ENCODE data around the gene RAB38.

RAB38 gene

DNA sequence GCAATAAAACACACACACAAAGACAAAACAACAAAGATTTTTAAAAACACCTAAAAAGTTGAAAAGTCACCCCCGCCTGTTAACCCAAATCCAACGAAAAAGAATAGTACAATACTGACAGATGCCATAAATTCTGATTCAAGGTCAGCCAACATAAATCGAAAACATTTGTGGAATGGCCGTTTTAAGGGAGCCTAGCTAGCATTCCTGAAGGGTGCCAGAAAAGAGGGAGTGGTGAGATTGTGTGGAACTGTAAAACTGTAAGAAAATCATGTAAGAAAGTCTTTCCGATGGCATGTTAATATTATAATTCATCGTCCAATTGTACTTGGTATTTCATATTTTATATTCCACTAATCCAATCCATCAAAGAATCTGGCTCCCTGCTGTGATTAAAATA is 75.1 kb downstream of the RAB38 start:
- DNase-seq = no peak
- 100% methylated on average over 4 of the region's 6 CpGs for WGBS (ENCODE audit: insufficient coverage)
- ChIA-PET POLR2A (no interaction called here), CTCF (no interaction called here)
- H3K27me3 ChIP-seq (replicated peaks in 2 of 5; ENCODE audit: control insufficient read depth in 4 of 5, insufficient read depth in 5 of 5, low read length in 4 of 5) = peaks cover 0 to 2% (median 0%) of the 10 kb centered on the region in 5 experiments
- H3K4me3 ChIP-seq (ENCODE audit: control insufficient read depth in 1 of 7, extremely low read depth in 1 of 7, insufficient read depth in 4 of 7, low read depth in 2 of 7, low read length in 6 of 7) = no peak overlapping the region
- H3K4me1 ChIP-seq (ENCODE audit: control extremely low read depth in 1 of 4, control insufficient read depth in 4 of 4, insufficient read depth in 4 of 4, low read length in 3 of 4) = no peaks in the 10 kb centered on the region
- H3K27ac ChIP-seq (ENCODE audit: insufficient read depth in 1 of 2, low read depth in 1 of 2, low read length in 2 of 2, poor library complexity in 1 of 2, severe bottlenecking in 2 of 2) = no peak overlapping the region
- H3K36me3 ChIP-seq (ENCODE audit: control insufficient read depth in 4 of 4, insufficient read depth in 4 of 4, low read length in 3 of 4) = no peaks in the 10 kb centered on the region
- no peaks in the 10 kb centered on the region for H3K9me3 ChIP-seq (ENCODE audit: control extremely low read depth in 1 of 5, control insufficient read depth in 4 of 5, insufficient read depth in 2 of 5, low read depth in 1 of 5, low read length in 4 of 5)

DNA sequence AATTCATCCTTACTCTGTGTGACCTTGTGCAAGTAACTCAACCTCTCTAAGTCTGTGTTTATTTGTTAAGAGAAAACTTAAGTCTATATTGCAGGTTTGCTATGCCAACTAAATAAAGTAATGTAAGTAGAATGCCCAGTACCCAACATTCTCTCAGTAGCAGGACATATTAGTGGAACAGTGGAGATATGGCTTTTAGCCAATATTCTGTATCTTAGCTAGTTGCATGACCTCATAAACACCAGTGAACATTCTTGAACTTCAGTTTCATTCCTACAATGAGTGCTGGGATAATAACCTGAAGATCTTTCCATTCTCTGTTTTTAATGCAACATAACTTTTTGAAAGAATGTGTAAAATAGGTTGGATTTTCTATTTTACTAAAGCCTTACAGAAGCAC is 77.0 kb downstream of the RAB38 start:
- CTCF ChIA-PET = interaction anchor here (0.9 kb wide), 1 partner anchor 448 kb away, joined by 3 read pairs; no protein-coding TSS in a partner anchor
- POLR2A ChIA-PET = no interaction called here
- H3K4me3 ChIP-seq (ENCODE audit: control insufficient read depth in 1 of 7, extremely low read depth in 1 of 7, insufficient read depth in 4 of 7, low read depth in 2 of 7, low read length in 6 of 7) = no peak overlapping the region
- H3K36me3 ChIP-seq (ENCODE audit: control insufficient read depth in 4 of 4, insufficient read depth in 4 of 4, low read length in 3 of 4) = no peaks in the 10 kb centered on the region
- no peaks in the 10 kb centered on the region for H3K4me1 ChIP-seq (ENCODE audit: control extremely low read depth in 1 of 4, control insufficient read depth in 4 of 4, insufficient read depth in 4 of 4, low read length in 3 of 4)
- peaks cover 0 to 2% (median 0%) of the 10 kb centered on the region in 5 experiments for H3K27me3 ChIP-seq (replicated peaks in 2 of 5; ENCODE audit: control insufficient read depth in 4 of 5, insufficient read depth in 5 of 5, low read length in 4 of 5)
- no peak for DNase-seq
- H3K9me3 ChIP-seq (ENCODE audit: control extremely low read depth in 1 of 5, control insufficient read depth in 4 of 5, insufficient read depth in 2 of 5, low read depth in 1 of 5, low read length in 4 of 5) = no peaks in the 10 kb centered on the region
- H3K27ac ChIP-seq (ENCODE audit: insufficient read depth in 1 of 2, low read depth in 1 of 2, low read length in 2 of 2, poor library complexity in 1 of 2, severe bottlenecking in 2 of 2) = no peak overlapping the region

DNA sequence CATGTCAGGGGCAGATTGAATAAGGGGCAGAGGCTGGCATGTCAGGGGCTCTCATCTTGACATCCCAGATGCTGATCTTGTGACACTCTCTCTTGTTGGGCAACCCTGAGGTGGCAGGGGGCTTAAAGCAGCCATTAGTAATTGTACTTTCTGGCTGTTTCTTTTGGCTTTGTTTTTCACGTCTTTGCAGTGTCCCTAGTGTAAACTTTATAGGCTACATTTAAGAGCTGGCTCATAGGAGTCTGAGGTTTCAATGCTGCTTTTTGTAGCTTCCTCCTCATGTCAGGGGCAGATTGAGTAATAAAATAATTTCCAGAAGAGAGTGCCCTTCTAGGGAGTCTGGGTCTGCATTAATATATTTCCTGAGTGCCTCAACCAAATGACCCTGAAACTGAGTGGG is 86.1 kb downstream of the RAB38 start:
- H3K36me3 ChIP-seq (ENCODE audit: control insufficient read depth in 4 of 4, insufficient read depth in 4 of 4, low read length in 3 of 4) = no peaks in the 10 kb centered on the region
- no peaks in the 10 kb centered on the region for H3K9me3 ChIP-seq (ENCODE audit: control extremely low read depth in 1 of 5, control insufficient read depth in 4 of 5, insufficient read depth in 2 of 5, low read depth in 1 of 5, low read length in 4 of 5)
- DNase-seq = no peak
- no peak overlapping the region for H3K4me3 ChIP-seq (ENCODE audit: control insufficient read depth in 1 of 7, extremely low read depth in 1 of 7, insufficient read depth in 4 of 7, low read depth in 2 of 7, low read length in 6 of 7)
- no peaks in the 10 kb centered on the region for H3K27me3 ChIP-seq (replicated peaks in 2 of 5; ENCODE audit: control insufficient read depth in 4 of 5, insufficient read depth in 5 of 5, low read length in 4 of 5)
- ChIA-PET CTCF (interaction anchor here (1.0 kb wide), 1 partner anchor 72 kb away, joined by 3 read pairs; no protein-coding TSS in a partner anchor), POLR2A (no interaction called here)
- no peaks in the 10 kb centered on the region for H3K4me1 ChIP-seq (ENCODE audit: control extremely low read depth in 1 of 4, control insufficient read depth in 4 of 4, insufficient read depth in 4 of 4, low read length in 3 of 4)
- 89% methylated on average over 1 of the region's 1 CpG for WGBS (ENCODE audit: insufficient coverage)
- no peak overlapping the region for H3K27ac ChIP-seq (ENCODE audit: insufficient read depth in 1 of 2, low read depth in 1 of 2, low read length in 2 of 2, poor library complexity in 1 of 2, severe bottlenecking in 2 of 2)

DNA sequence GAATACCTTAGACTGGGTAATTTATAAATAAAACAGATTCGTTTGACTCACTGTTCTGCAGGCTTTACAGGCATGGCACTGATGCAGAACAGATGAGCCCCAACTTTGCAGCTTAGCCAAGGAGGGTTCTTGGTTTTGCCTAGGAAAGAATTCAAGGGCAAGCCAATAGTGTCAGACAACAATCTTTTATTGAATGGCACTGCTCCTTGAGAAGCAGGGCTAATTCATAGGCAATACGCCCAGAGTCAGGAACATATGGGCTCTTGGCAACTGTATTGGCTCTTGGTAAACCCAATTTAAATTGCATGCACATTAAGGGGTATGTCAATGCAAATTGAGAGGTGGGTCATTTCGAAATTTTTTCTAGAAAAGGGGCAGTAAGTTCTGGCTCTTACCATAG is 87.9 kb downstream of the RAB38 start:
- Histone ChIP-seq H3K27ac (ENCODE audit: insufficient read depth in 1 of 2, low read depth in 1 of 2, low read length in 2 of 2, poor library complexity in 1 of 2, severe bottlenecking in 2 of 2) (no peak overlapping the region), H3K4me1 (ENCODE audit: control extremely low read depth in 1 of 4, control insufficient read depth in 4 of 4, insufficient read depth in 4 of 4, low read length in 3 of 4) (no peaks in the 10 kb centered on the region), H3K4me3 (ENCODE audit: control insufficient read depth in 1 of 7, extremely low read depth in 1 of 7, insufficient read depth in 4 of 7, low read depth in 2 of 7, low read length in 6 of 7) (no peak overlapping the region), H3K36me3 (ENCODE audit: control insufficient read depth in 4 of 4, insufficient read depth in 4 of 4, low read length in 3 of 4) (no peaks in the 10 kb centered on the region), H3K27me3 (replicated peaks in 2 of 5; ENCODE audit: control insufficient read depth in 4 of 5, insufficient read depth in 5 of 5, low read length in 4 of 5) (no peaks in the 10 kb centered on the region), H3K9me3 (ENCODE audit: control extremely low read depth in 1 of 5, control insufficient read depth in 4 of 5, insufficient read depth in 2 of 5, low read depth in 1 of 5, low read length in 4 of 5) (no peaks in the 10 kb centered on the region)
- POLR2A ChIA-PET = no interaction called here
- DNase-seq = no peak
- 100% methylated on average over 3 of the region's 3 CpGs for WGBS (ENCODE audit: insufficient coverage)
- CTCF ChIA-PET = no interaction called here

DNA sequence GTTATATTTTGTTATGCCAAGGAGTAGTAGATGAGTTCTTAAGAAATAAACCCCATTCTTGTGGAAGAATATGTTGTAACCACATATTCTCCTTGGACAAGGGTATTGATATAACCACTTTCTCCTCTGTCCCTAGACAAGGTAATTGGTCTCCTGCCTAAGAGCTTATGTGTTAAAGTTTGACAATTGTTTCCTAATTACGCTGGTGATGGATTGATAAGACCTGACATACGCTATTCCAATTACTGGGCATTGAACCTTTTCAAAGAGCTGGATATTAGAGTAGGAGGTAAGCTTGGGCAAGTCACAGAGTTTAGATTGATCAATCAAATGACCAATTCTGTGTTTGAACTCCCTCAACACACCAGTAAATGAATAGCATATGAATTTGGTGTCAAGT is 88.9 kb downstream of the RAB38 start:
- DNase-seq = no peak
- ChIA-PET CTCF (no interaction called here), POLR2A (no interaction called here)

DNA sequence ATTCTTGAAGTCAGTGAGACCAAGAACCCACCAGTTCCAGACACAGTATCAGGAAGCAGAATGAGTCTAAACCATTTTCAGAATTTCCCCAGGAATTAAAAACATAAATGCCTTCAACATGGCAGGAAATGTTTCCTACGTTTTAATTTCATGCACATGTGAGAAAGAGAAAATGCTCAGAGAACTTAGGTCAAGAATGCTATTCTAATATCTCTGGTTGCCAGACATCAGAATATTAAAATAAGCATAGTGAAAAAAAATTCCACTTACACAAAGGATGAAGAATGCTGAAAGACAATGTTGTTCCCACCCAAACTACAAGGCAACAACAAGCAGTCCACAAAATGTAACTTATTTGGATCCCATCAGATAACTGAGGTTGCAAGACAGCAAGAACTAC is 104.8 kb downstream of the RAB38 start:
- POLR2A ChIA-PET = no interaction called here

More for the DNA sequence above, 88.9 kb downstream of the RAB38 start:
- 100% methylated on average over 1 of the region's 2 CpGs for WGBS (ENCODE audit: insufficient coverage)
- Histone ChIP-seq H3K27me3 (replicated peaks in 2 of 5; ENCODE audit: control insufficient read depth in 4 of 5, insufficient read depth in 5 of 5, low read length in 4 of 5) (no peaks in the 10 kb centered on the region), H3K9me3 (ENCODE audit: control extremely low read depth in 1 of 5, control insufficient read depth in 4 of 5, insufficient read depth in 2 of 5, low read depth in 1 of 5, low read length in 4 of 5) (no peaks in the 10 kb centered on the region), H3K36me3 (ENCODE audit: control insufficient read depth in 4 of 4, insufficient read depth in 4 of 4, low read length in 3 of 4) (no peaks in the 10 kb centered on the region), H3K4me1 (ENCODE audit: control extremely low read depth in 1 of 4, control insufficient read depth in 4 of 4, insufficient read depth in 4 of 4, low read length in 3 of 4) (no peaks in the 10 kb centered on the region), H3K27ac (ENCODE audit: insufficient read depth in 1 of 2, low read depth in 1 of 2, low read length in 2 of 2, poor library complexity in 1 of 2, severe bottlenecking in 2 of 2) (no peak overlapping the region), H3K4me3 (ENCODE audit: control insufficient read depth in 1 of 7, extremely low read depth in 1 of 7, insufficient read depth in 4 of 7, low read depth in 2 of 7, low read length in 6 of 7) (no peak overlapping the region)

DNA sequence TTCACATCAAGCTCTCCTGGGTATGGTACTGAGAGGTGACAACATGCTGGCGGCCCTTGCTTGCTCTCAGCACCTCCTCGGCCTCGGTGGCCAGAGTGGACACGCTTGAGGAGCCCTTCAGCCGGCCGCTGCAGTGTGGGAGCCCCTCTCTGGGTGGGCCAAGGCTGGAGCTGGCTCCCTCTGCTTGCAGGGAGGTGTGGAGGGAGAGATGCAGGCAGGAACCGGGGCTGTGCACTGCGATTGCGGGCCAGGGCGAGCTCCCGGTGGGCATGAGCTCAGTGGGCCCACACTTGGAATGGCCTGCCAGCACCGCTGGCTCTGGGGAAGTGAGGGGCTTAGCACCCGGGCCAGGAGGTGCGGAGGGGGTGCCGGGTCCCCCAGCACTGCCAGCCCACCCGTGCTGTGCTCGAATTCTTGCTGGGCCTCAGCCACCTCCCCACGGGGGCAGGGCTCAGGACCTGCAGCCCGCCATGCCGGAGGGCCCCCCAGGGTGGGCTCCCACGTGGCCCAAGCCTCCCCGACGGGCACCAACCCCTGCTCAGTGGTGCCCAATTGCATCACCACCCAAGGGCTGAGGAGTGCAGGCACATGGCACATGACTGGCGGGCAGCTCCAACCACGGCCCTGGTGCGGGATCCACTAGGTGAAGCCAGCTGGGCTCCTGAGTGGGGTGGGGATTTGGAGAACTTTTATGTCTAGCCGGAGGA is 106.2 kb downstream of the RAB38 start:
- no peaks in the 10 kb centered on the region for H3K27me3 ChIP-seq (replicated peaks in 2 of 5; ENCODE audit: control insufficient read depth in 4 of 5, insufficient read depth in 5 of 5, low read length in 4 of 5)
- ChIA-PET POLR2A (interaction anchor here (0.6 kb wide), 1 partner anchor 345 kb away, joined by 3 read pairs; no protein-coding TSS in a partner anchor), CTCF (no interaction called here)
- no peak overlapping the region for H3K27ac ChIP-seq (ENCODE audit: insufficient read depth in 1 of 2, low read depth in 1 of 2, low read length in 2 of 2, poor library complexity in 1 of 2, severe bottlenecking in 2 of 2)
- WGBS (ENCODE audit: insufficient coverage) = 97% methylated on average over 23 of the region's 27 CpGs
- H3K36me3 ChIP-seq (ENCODE audit: control insufficient read depth in 4 of 4, insufficient read depth in 4 of 4, low read length in 3 of 4) = no peaks in the 10 kb centered on the region
- no peaks in the 10 kb centered on the region for H3K4me1 ChIP-seq (ENCODE audit: control extremely low read depth in 1 of 4, control insufficient read depth in 4 of 4, insufficient read depth in 4 of 4, low read length in 3 of 4)
- peaks cover 0 to 3% (median 0%) of the 10 kb centered on the region in 5 experiments for H3K9me3 ChIP-seq (ENCODE audit: control extremely low read depth in 1 of 5, control insufficient read depth in 4 of 5, insufficient read depth in 2 of 5, low read depth in 1 of 5, low read length in 4 of 5)
- no peak for DNase-seq
- no peak overlapping the region for H3K4me3 ChIP-seq (ENCODE audit: control insufficient read depth in 1 of 7, extremely low read depth in 1 of 7, insufficient read depth in 4 of 7, low read depth in 2 of 7, low read length in 6 of 7)

More for the DNA sequence above, 104.8 kb downstream of the RAB38 start:
- no peaks in the 10 kb centered on the region for H3K4me1 ChIP-seq (ENCODE audit: control extremely low read depth in 1 of 4, control insufficient read depth in 4 of 4, insufficient read depth in 4 of 4, low read length in 3 of 4)
- no CpG with 5 or more reads among the region's 1 CpG for WGBS (ENCODE audit: insufficient coverage)
- no peaks in the 10 kb centered on the region for H3K27me3 ChIP-seq (replicated peaks in 2 of 5; ENCODE audit: control insufficient read depth in 4 of 5, insufficient read depth in 5 of 5, low read length in 4 of 5)
- peaks cover 0 to 3% (median 0%) of the 10 kb centered on the region in 5 experiments for H3K9me3 ChIP-seq (ENCODE audit: control extremely low read depth in 1 of 5, control insufficient read depth in 4 of 5, insufficient read depth in 2 of 5, low read depth in 1 of 5, low read length in 4 of 5)
- no peak for DNase-seq
- H3K36me3 ChIP-seq (ENCODE audit: control insufficient read depth in 4 of 4, insufficient read depth in 4 of 4, low read length in 3 of 4) = no peaks in the 10 kb centered on the region
- no peak overlapping the region for H3K27ac ChIP-seq (ENCODE audit: insufficient read depth in 1 of 2, low read depth in 1 of 2, low read length in 2 of 2, poor library complexity in 1 of 2, severe bottlenecking in 2 of 2)
- no peak overlapping the region for H3K4me3 ChIP-seq (ENCODE audit: control insufficient read depth in 1 of 7, extremely low read depth in 1 of 7, insufficient read depth in 4 of 7, low read depth in 2 of 7, low read length in 6 of 7)
- CTCF ChIA-PET = interaction anchor here (0.7 kb wide), 1 partner anchor 320 kb away, joined by 3 read pairs; no protein-coding TSS in a partner anchor

Data from common myeloid progenitor, CD34-positive (primary cell).